WI38 (cell line): Measurements from ENCODE around the gene RAB11FIP3.

Source experiments
- H3K4me3 ChIP-seq: 2 replicates; pipeline ENCODE4 v1.5.1; 2011; ENCODE audit warnings: low read depth, mild to moderate bottlenecking, control low read depth, low read length
- CTCF ChIP-seq: IDR thresholded peaks from 2 replicates; pipeline ENCODE4 v1.5.1; 2012; ENCODE audit warnings: low read depth, mild to moderate bottlenecking, control low read depth, low read length

The RAB11FIP3 gene

GRCh38 chr16:548586-548985 is 123.1 kb downstream of the RAB11FIP3 start:
- no peak overlapping the region for H3K4me3 ChIP-seq
- no peak for TF ChIP-seq CTCF

- no peak overlapping the region for H3K4me3 ChIP-seq
- TF ChIP-seq CTCF: no peak
Observed at GRCh38 chr16:549544-550263, 124.3 kb downstream of the RAB11FIP3 start.

GRCh38 chr16:551210-551609 is 125.8 kb downstream of the RAB11FIP3 start:
- no peak for TF ChIP-seq CTCF
- no peak overlapping the region for H3K4me3 ChIP-seq

- no peak overlapping the region for H3K4me3 ChIP-seq
- TF ChIP-seq CTCF: no peak
Observed at GRCh38 chr16:552171-552570, 126.7 kb downstream of the RAB11FIP3 start.

GRCh38 chr16:553601-554296 is 128.3 kb downstream of the RAB11FIP3 start:
- no peak overlapping the region for H3K4me3 ChIP-seq
- no peak for TF ChIP-seq CTCF

- no peak for TF ChIP-seq CTCF
- no peak overlapping the region for H3K4me3 ChIP-seq
Observed at GRCh38 chr16:554297-554621, 128.8 kb downstream of the RAB11FIP3 start.

GRCh38 chr16:554640-555365 is 129.4 kb downstream of the RAB11FIP3 start:
- no peak for TF ChIP-seq CTCF
- no peak overlapping the region for H3K4me3 ChIP-seq
